K562 (cell line): Measurements from ENCODE around the gene FXYD1. TPM values are rescaled to one million over a fixed set of nuclear protein-coding genes. Genes with fewer than 3 reads are reported as not detected.

Source experiments
- RCOR1 ChIP-seq, 2 experiments: IDR thresholded peaks; 2 replicates each; pipeline ENCODE4 v1.6.1; 2012; ENCODE audit warnings: low read depth in 2 of 2, low read length in 2 of 2, borderline replicate concordance in 1 of 2, improper control_type of control experiment in 1 of 2
- polyA plus RNA-seq, 8 experiments: library from polyadenylated mRNA; depleted of rRNA in 4 of 8; stranded (reverse) in 5 of 8; unstranded in 3 of 8; fragments of >200 nt; fragmentation: Nextera tagmentation in 2 of 8; fragmentation: Illumina TruSeq in 1 of 8; extraction: Ambion mirVana in 2 of 8; extraction: Trizol in 1 of 8; gene quantifications; 2 replicates each; pipeline versions ENCODE4 v1.2.1 to v1.2.3, GENCODE V29; 2011 to 2014; ENCODE audit warnings: inconsistent platforms in 1 of 8, missing spikeins in 1 of 8
- total RNA-seq, 7 experiments: library from RNA; depleted of rRNA in 6 of 7; stranded (reverse); fragments of >200 nt in 6 of 7; fragmentation: Illumina TruSeq in 2 of 7; extraction: Trizol in 2 of 7; gene quantifications; 2 replicates each; pipeline versions ENCODE4 v1.2.1 to v1.2.3, GENCODE V29; 2011 to 2021; ENCODE audit warnings: low replicate concordance in 1 of 7
- TF ChIP-seq, protein P1 (sequence below), 2 experiments: fragments of 450-650 bp in 1 of 2; sonication (generic) in 1 of 2; formaldehyde crosslinking in 1 of 2; IDR thresholded peaks; 2 replicates each; pipeline versions ENCODE4 v1.7.1 to v1.9.0; 2016 to 2022; ENCODE audit warnings: inconsistent platforms in 1 of 2, mild to moderate bottlenecking in 1 of 2, missing genetic modification reagents in 1 of 2
- TF ChIP-seq, protein P2 (sequence below): sonication (generic); formaldehyde crosslinking; IDR thresholded peaks from 2 replicates; pipeline ENCODE4 v1.8.1; 2023; ENCODE audit warnings: mild to moderate bottlenecking, missing genetic modification reagents

Gene FXYD1
- total and polyA plus RNA-seq, 9 of the 15 experiments (the other 6 are each of a cell fraction or from before 2014, with no cell fraction given) = 0.40 to 3.2 (median 1.8) TPM; not detected in 3

DNA sequence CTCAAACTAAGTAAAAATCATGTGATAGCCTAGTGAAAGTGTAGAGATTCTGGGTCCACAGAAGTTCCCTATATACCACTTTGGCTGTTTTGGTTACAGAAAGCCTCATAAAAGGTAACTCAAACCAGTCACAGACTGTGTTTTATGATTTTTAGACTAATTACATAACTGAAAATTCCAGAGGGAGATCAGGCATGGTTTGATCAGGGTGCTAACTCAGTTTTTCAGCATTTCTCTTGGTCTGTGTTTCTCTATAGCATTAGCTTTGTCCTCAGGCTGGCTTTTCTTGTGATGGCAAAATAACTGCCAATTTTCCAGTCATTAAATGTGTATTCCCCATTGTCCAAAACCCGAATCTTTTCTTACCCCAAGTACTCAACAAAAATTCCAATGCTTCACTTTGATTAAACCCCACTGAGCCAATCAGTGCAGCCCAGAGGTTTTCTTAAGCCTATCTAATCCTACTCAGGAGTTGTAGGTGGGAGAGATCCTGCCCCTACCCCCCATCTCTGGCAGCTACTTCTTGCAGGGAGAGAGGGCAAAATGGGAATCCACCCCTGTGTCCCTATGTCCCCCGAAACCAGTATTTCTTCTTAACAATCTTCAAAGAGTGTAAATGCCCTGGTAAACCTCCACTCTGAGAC lies 31.6 kb upstream of the FXYD1 start (continued):
- TF ChIP-seq, protein P1, sequence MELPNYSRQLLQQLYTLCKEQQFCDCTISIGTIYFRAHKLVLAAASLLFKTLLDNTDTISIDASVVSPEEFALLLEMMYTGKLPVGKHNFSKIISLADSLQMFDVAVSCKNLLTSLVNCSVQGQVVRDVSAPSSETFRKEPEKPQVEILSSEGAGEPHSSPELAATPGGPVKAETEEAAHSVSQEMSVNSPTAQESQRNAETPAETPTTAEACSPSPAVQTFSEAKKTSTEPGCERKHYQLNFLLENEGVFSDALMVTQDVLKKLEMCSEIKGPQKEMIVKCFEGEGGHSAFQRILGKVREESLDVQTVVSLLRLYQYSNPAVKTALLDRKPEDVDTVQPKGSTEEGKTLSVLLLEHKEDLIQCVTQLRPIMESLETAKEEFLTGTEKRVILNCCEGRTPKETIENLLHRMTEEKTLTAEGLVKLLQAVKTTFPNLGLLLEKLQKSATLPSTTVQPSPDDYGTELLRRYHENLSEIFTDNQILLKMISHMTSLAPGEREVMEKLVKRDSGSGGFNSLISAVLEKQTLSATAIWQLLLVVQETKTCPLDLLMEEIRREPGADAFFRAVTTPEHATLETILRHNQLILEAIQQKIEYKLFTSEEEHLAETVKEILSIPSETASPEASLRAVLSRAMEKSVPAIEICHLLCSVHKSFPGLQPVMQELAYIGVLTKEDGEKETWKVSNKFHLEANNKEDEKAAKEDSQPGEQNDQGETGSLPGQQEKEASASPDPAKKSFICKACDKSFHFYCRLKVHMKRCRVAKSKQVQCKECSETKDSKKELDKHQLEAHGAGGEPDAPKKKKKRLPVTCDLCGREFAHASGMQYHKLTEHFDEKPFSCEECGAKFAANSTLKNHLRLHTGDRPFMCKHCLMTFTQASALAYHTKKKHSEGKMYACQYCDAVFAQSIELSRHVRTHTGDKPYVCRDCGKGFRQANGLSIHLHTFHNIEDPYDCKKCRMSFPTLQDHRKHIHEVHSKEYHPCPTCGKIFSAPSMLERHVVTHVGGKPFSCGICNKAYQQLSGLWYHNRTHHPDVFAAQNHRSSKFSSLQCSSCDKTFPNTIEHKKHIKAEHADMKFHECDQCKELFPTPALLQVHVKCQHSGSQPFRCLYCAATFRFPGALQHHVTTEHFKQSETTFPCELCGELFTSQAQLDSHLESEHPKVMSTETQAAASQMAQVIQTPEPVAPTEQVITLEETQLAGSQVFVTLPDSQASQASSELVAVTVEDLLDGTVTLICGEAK (IDR thresholded peaks at IDR 0.05) = no peak
- TF ChIP-seq, protein P1 (CRISPR knock-in tag; IDR thresholded peaks at IDR 0.05) = no peak
- TF ChIP-seq RCOR1 (IDR thresholded peaks at IDR 0.05; ENCODE audit: borderline replicate concordance in 1 of 2, low read depth in 2 of 2, low read length in 2 of 2) = 0 out of 4 replicates have a peak, but pooled peaks of 1 of the 2 experiments have one; percentile 40
- TF ChIP-seq, protein P2, sequence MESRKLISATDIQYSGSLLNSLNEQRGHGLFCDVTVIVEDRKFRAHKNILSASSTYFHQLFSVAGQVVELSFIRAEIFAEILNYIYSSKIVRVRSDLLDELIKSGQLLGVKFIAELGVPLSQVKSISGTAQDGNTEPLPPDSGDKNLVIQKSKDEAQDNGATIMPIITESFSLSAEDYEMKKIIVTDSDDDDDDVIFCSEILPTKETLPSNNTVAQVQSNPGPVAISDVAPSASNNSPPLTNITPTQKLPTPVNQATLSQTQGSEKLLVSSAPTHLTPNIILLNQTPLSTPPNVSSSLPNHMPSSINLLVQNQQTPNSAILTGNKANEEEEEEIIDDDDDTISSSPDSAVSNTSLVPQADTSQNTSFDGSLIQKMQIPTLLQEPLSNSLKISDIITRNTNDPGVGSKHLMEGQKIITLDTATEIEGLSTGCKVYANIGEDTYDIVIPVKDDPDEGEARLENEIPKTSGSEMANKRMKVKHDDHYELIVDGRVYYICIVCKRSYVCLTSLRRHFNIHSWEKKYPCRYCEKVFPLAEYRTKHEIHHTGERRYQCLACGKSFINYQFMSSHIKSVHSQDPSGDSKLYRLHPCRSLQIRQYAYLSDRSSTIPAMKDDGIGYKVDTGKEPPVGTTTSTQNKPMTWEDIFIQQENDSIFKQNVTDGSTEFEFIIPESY = no peak
